Eye (tissue), 1 donor: ENCODE data around the gene CHST15.

ENCODE experiments used
- DNase-seq: peaks from one replicate; pipeline ENCODE4 v3.0.0-alpha.2; 2015

The CHST15 gene

GRCh38 chr10:124092860-124093773 lies at the start of gene CHST15:
TSS of gene CHST15 (minus strand) at chr10:124093598. CDS start at chr10:124046212, 47,386 bp downstream.
- peak; percentile 89 for DNase-seq

- no peak for DNase-seq
These were observed 49.6 kb upstream of the CHST15 start for GRCh38 chr10:124142960-124143359.

- DNase-seq = peak; percentile 44
These were observed 48.8 kb upstream of the CHST15 start for GRCh38 chr10:124142006-124142739.

GRCh38 chr10:124138883-124139348 lies 45.5 kb upstream of the CHST15 start:
- DNase-seq = no peak

- peak; percentile 42 for DNase-seq
These were observed 44.9 kb upstream of the CHST15 start for GRCh38 chr10:124138195-124138882.

GRCh38 chr10:124134251-124134893 lies 41.0 kb upstream of the CHST15 start:
- DNase-seq = no peak

GRCh38 chr10:124132876-124133275 lies 39.5 kb upstream of the CHST15 start:
- peak; percentile 45 for DNase-seq

GRCh38 chr10:124132306-124132705 lies 38.9 kb upstream of the CHST15 start:
- DNase-seq = no peak

GRCh38 chr10:124131172-124131571 lies 37.8 kb upstream of the CHST15 start:
- peak; percentile 88 for DNase-seq

GRCh38 chr10:124130198-124130900 lies 37.0 kb upstream of the CHST15 start:
- no peak for DNase-seq

GRCh38 chr10:124129471-124129870 lies 36.1 kb upstream of the CHST15 start:
- no peak for DNase-seq

GRCh38 chr10:124128811-124129145 lies 35.4 kb upstream of the CHST15 start:
- no peak for DNase-seq

GRCh38 chr10:124127965-124128810 lies 34.8 kb upstream of the CHST15 start:
- no peak for DNase-seq

- no peak for DNase-seq
These were observed 34.2 kb upstream of the CHST15 start for GRCh38 chr10:124127563-124127962.

GRCh38 chr10:124126983-124127385 lies 33.6 kb upstream of the CHST15 start:
- no peak for DNase-seq

- no peak for DNase-seq
These were observed 33.0 kb upstream of the CHST15 start for GRCh38 chr10:124126145-124126982.

- DNase-seq = peak; percentile 51
These were observed 32.1 kb upstream of the CHST15 start for GRCh38 chr10:124125305-124126116.

GRCh38 chr10:124124769-124125161 lies 31.4 kb upstream of the CHST15 start:
- DNase-seq = no peak

GRCh38 chr10:124124123-124124768 lies 30.8 kb upstream of the CHST15 start:
- no peak for DNase-seq
